ENCODE results near the gene RNASE11. TPM values are rescaled to one million over a fixed set of nuclear protein-coding genes. Genes with fewer than 3 reads are reported as not detected.

RNASE11 gene
- total RNA-seq: not detected

GRCh38 chr14:20587489-20588154, at the start of gene RNASE11:
TSS of gene RNASE11 (minus strand) at chr14:20588001.

GRCh38 chr14:20591235-20591634, 3.4 kb upstream of the RNASE11 start, which contains the start of gene RNASE12:
TSS of gene RNASE12 (minus strand) at chr14:20591376. CDS start at chr14:20590723, 653 bp downstream.

GRCh38 chr14:20560961-20561360, 26.8 kb downstream of the RNASE11 start, which contains the start of gene RNASE9:
TSS of gene RNASE9 (minus strand) at chr14:20561047.

Other genes starting within 250 kb of the RNASE11 start
- gene PARP2, start 244.4 kb downstream of the RNASE11 start, total RNA-seq: 10 to 100 TPM; 25.1 to 25.2 TPM
- gene TEP1, start 174.5 kb downstream of the RNASE11 start, total RNA-seq: 10 to 100 TPM; 44.5 to 48.1 TPM
- gene KLHL33, start 151.8 kb downstream of the RNASE11 start, total RNA-seq: under 1 TPM; 0.13 to 0.19 TPM
- gene OSGEP, start 133.2 kb downstream of the RNASE11 start, total RNA-seq: 10 to 100 TPM; 48.0 to 49.1 TPM
- 100 to 1,000 TPM; 162 to 164 TPM for gene APEX1, start 132.8 kb downstream of the RNASE11 start, total RNA-seq
- 10 to 100 TPM; 39.0 to 41.9 TPM for gene PIP4P1, start 126.6 kb downstream of the RNASE11 start, total RNA-seq
- 100 to 1,000 TPM; 144 to 153 TPM for gene PNP, start 118.6 kb downstream of the RNASE11 start, total RNA-seq
- under 1 TPM; 0.18 to 0.53 TPM for gene RNASE10, start 82.5 kb downstream of the RNASE11 start, total RNA-seq
- gene RNASE9, start 27.0 kb downstream of the RNASE11 start, total RNA-seq: not detected
- not detected for gene RNASE12, start 3.4 kb upstream of the RNASE11 start, total RNA-seq
- gene OR6S1, start 53.7 kb upstream of the RNASE11 start, total RNA-seq: not detected
- gene RNASE4, start 96.6 kb upstream of the RNASE11 start, total RNA-seq: under 1 TPM; 0.41 to 0.45 TPM
- 1 to 10 TPM; 1.2 TPM for gene ANG, start 100.8 kb upstream of the RNASE11 start, total RNA-seq
- gene EDDM3A, start 157.9 kb upstream of the RNASE11 start, total RNA-seq: not detected
- not detected for gene EDDM3B, start 180.4 kb upstream of the RNASE11 start, total RNA-seq
- gene RNASE6, start 193.3 kb upstream of the RNASE11 start, total RNA-seq: 1 to 10 TPM; 6.1 to 6.5 TPM
- gene RNASE1, start 214.8 kb upstream of the RNASE11 start, total RNA-seq: not detected

Data from activated naive CD4-positive, alpha-beta T cell treated with anti-CD3 and anti-CD28 coated beads, Interleukin-2, amount 10 ng/mL, durations not matched to agents 5 hours and 36 hours (primary cell).